ENCODE measurements around the gene MBNL2.

Gene MBNL2

GRCh38 chr13:97432232-97432916 is 210.2 kb downstream of the MBNL2 start:
- no peak for FAIRE-seq

GRCh38 chr13:97432917-97433726 is 211.0 kb downstream of the MBNL2 start:
- FAIRE-seq (peak; percentile 81), DNase-seq (ENCODE audit: insufficient read length, low spot score) (peak; percentile 84)

More at GRCh38 chr13:97432232-97432916, 210.2 kb downstream of the MBNL2 start:
- no peak for DNase-seq (ENCODE audit: insufficient read length, low spot score)

GRCh38 chr13:97433727-97434396 is 211.7 kb downstream of the MBNL2 start, which contains the start of gene RAP2A:
RAP2A (plus strand) TSS chr13:97434169; CDS start chr13:97434471, 302 bp downstream.
- no peak for FAIRE-seq

GRCh38 chr13:97434397-97435201 is 212.5 kb downstream of the MBNL2 start:
- DNase-seq (ENCODE audit: insufficient read length, low spot score): no peak
- no peak for FAIRE-seq

More at GRCh38 chr13:97433727-97434396, 211.7 kb downstream of the MBNL2 start, which contains the start of gene RAP2A:
- DNase-seq (ENCODE audit: insufficient read length, low spot score): peak; percentile 56

- DNase-seq (ENCODE audit: insufficient read length, low spot score) (no peak), FAIRE-seq (no peak)
These were observed 213.2 kb downstream of the MBNL2 start for GRCh38 chr13:97435323-97435722.

GRCh38 chr13:97435794-97436193 is 213.7 kb downstream of the MBNL2 start:
- FAIRE-seq (no peak), DNase-seq (ENCODE audit: insufficient read length, low spot score) (no peak)

- FAIRE-seq (no peak), DNase-seq (ENCODE audit: insufficient read length, low spot score) (no peak)
These were observed 214.7 kb downstream of the MBNL2 start for GRCh38 chr13:97436845-97437244.

GRCh38 chr13:97437729-97438128 is 215.6 kb downstream of the MBNL2 start:
- DNase-seq (ENCODE audit: insufficient read length, low spot score) (no peak), FAIRE-seq (no peak)

- DNase-seq (ENCODE audit: insufficient read length, low spot score) (no peak), FAIRE-seq (no peak)
These were observed 216.9 kb downstream of the MBNL2 start for GRCh38 chr13:97438856-97439595.

- no peak for DNase-seq (ENCODE audit: insufficient read length, low spot score)
- no peak for FAIRE-seq
These were observed 218.6 kb downstream of the MBNL2 start for GRCh38 chr13:97440598-97441170.

- FAIRE-seq: no peak
- DNase-seq (ENCODE audit: insufficient read length, low spot score): no peak
These were observed 219.2 kb downstream of the MBNL2 start for GRCh38 chr13:97441368-97441767.
